ENCODE measurements around the gene FRMPD4. TPM values are rescaled to one million over a fixed set of nuclear protein-coding genes. Genes with fewer than 3 reads are reported as not detected.

FRMPD4 gene
- total and polyA plus RNA-seq, 2 donors from 2014 or later: not detected

- DNase-seq (no peak), FAIRE-seq (no peak)
- Histone ChIP-seq H3K27ac (ENCODE audit: low read depth in 2 of 2, low read length in 2 of 2) (no peak overlapping the region), H3K4me1 (ENCODE audit: control insufficient read depth in 2 of 3, insufficient read depth in 2 of 3, low read depth in 1 of 3, low read length in 3 of 3) (no peaks in the 10 kb centered on the region), H3K9ac (ENCODE audit: low read length in 3 of 3) (no peak overlapping the region), H3K36me3 (ENCODE audit: control insufficient read depth in 2 of 3, insufficient read depth in 3 of 3, low read length in 3 of 3) (no peaks in the 10 kb centered on the region), H3K4me3 (ENCODE audit: low read length in 3 of 3) (no peak overlapping the region), H3K27me3 (ENCODE audit: control insufficient read depth, insufficient read depth, low read length) (peaks cover 3% of the 10 kb centered on the region), H3K9me3 (ENCODE audit: control insufficient read depth in 2 of 3, insufficient read depth in 1 of 3, low read length in 3 of 3) (no peaks in the 10 kb centered on the region)
- intact Hi-C loops (cut with DNase I): no loop called here
- TF ChIP-seq CTCF (IDR thresholded peaks at IDR 0.05; ENCODE audit: borderline replicate concordance, extremely low read depth, insufficient read depth): no peak
These were observed 265.3 kb downstream of the FRMPD4 start for GRCh38 chrX:12403474-12404082.

GRCh38 chrX:12405306-12405705 is 267.0 kb downstream of the FRMPD4 start:
- no peak for DNase-seq
- Histone ChIP-seq H3K36me3 (ENCODE audit: control insufficient read depth in 2 of 3, insufficient read depth in 3 of 3, low read length in 3 of 3) (no peaks in the 10 kb centered on the region), H3K4me3 (ENCODE audit: low read length in 3 of 3) (no peak overlapping the region), H3K9ac (ENCODE audit: low read length in 3 of 3) (no peak overlapping the region), H3K9me3 (ENCODE audit: control insufficient read depth in 2 of 3, insufficient read depth in 1 of 3, low read length in 3 of 3) (no peaks in the 10 kb centered on the region), H3K4me1 (ENCODE audit: control insufficient read depth in 2 of 3, insufficient read depth in 2 of 3, low read depth in 1 of 3, low read length in 3 of 3) (no peaks in the 10 kb centered on the region), H3K27ac (ENCODE audit: low read depth in 2 of 2, low read length in 2 of 2) (no peak overlapping the region), H3K27me3 (ENCODE audit: control insufficient read depth, insufficient read depth, low read length) (no peaks in the 10 kb centered on the region)
- FAIRE-seq: no peak
- no peak for TF ChIP-seq CTCF (IDR thresholded peaks at IDR 0.05; ENCODE audit: borderline replicate concordance, extremely low read depth, insufficient read depth)
- intact Hi-C loops (cut with DNase I): no loop called here

GRCh38 chrX:12410523-12410922 is 272.2 kb downstream of the FRMPD4 start:
- H3K27ac ChIP-seq (ENCODE audit: low read depth in 2 of 2, low read length in 2 of 2): no peak overlapping the region
- H3K27me3 ChIP-seq (ENCODE audit: control insufficient read depth, insufficient read depth, low read length): no peaks in the 10 kb centered on the region
- TF ChIP-seq CTCF (IDR thresholded peaks at IDR 0.05; ENCODE audit: borderline replicate concordance, extremely low read depth, insufficient read depth): no peak
- FAIRE-seq: no peak
- H3K9me3 ChIP-seq (ENCODE audit: control insufficient read depth in 2 of 3, insufficient read depth in 1 of 3, low read length in 3 of 3): no peaks in the 10 kb centered on the region
- no peak overlapping the region for H3K9ac ChIP-seq (ENCODE audit: low read length in 3 of 3)
- intact Hi-C loops (cut with DNase I): no loop called here
- DNase-seq: no peak
- no peaks in the 10 kb centered on the region for H3K36me3 ChIP-seq (ENCODE audit: control insufficient read depth in 2 of 3, insufficient read depth in 3 of 3, low read length in 3 of 3)
- H3K4me1 ChIP-seq (ENCODE audit: control insufficient read depth in 2 of 3, insufficient read depth in 2 of 3, low read depth in 1 of 3, low read length in 3 of 3): no peaks in the 10 kb centered on the region
- no peak overlapping the region for H3K4me3 ChIP-seq (ENCODE audit: low read length in 3 of 3)

- H3K27ac ChIP-seq (ENCODE audit: low read depth in 2 of 2, low read length in 2 of 2): no peak overlapping the region
- intact Hi-C loops (cut with DNase I): no loop called here
- H3K36me3 ChIP-seq (ENCODE audit: control insufficient read depth in 2 of 3, insufficient read depth in 3 of 3, low read length in 3 of 3): no peaks in the 10 kb centered on the region
- DNase-seq (no peak), FAIRE-seq (no peak)
- H3K9me3 ChIP-seq (ENCODE audit: control insufficient read depth in 2 of 3, insufficient read depth in 1 of 3, low read length in 3 of 3): no peaks in the 10 kb centered on the region
- H3K4me3 ChIP-seq (ENCODE audit: low read length in 3 of 3): no peak overlapping the region
- no peaks in the 10 kb centered on the region for H3K4me1 ChIP-seq (ENCODE audit: control insufficient read depth in 2 of 3, insufficient read depth in 2 of 3, low read depth in 1 of 3, low read length in 3 of 3)
- H3K9ac ChIP-seq (ENCODE audit: low read length in 3 of 3): no peak overlapping the region
- no peak for TF ChIP-seq CTCF (IDR thresholded peaks at IDR 0.05; ENCODE audit: borderline replicate concordance, extremely low read depth, insufficient read depth)
- H3K27me3 ChIP-seq (ENCODE audit: control insufficient read depth, insufficient read depth, low read length): no peaks in the 10 kb centered on the region
These were observed 273.6 kb downstream of the FRMPD4 start for GRCh38 chrX:12411831-12412230.
